ENCODE measurements around the gene KLHL2.
"Not testable (repeated sequence)": the region's sequence is repeated elsewhere in the genome, so short reads cannot be mapped to it uniquely, and the experiment has no call there.

Gene KLHL2

GRCh38 chr4:165207431-165208220 lies at the start of gene KLHL2:
Gene KLHL2, plus strand, starts transcription at chr4:165207561. Its CDS starts 316 bp downstream, at chr4:165207877.
- no peak for TF ChIP-seq CTCF (IDR thresholded peaks at IDR 0.05; ENCODE audit: borderline replicate concordance, control extremely low read depth, extremely low read depth, insufficient read depth, missing control alignments)
- DNase-seq (ENCODE audit: low spot score): peak; percentile 91
- in situ Hi-C loops (cut with MboI; ENCODE audit: low sequenced_read_pairs, unreplicated experiment): no loop called here

- DNase-seq (ENCODE audit: low spot score): no peak
- no peak for TF ChIP-seq CTCF (IDR thresholded peaks at IDR 0.05; ENCODE audit: borderline replicate concordance, control extremely low read depth, extremely low read depth, insufficient read depth, missing control alignments)
- in situ Hi-C loops (cut with MboI; ENCODE audit: low sequenced_read_pairs, unreplicated experiment): no loop called here
These were observed 48.6 kb upstream of the KLHL2 start for GRCh38 chr4:165158762-165159161.

DNA sequence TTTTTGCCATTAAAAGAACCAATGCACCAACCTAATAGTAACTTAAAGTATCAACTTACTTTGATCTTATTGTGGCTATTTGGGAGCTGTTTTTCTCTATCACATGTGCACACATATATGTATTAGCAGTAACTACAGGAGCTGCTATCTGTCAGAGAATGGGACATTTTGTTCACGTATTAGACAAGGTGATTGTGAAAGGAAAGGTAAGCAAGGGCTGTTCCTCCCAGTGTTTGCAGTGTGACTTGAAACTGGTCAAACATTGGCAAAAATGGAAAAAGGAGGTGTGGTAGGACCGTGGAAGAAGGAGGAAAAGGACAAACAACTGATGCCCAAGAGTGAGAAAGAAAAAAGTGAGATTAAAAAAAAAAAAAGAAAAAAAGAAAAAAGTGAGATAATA lies 43.1 kb upstream of the KLHL2 start:
- in situ Hi-C loops (cut with MboI; ENCODE audit: low sequenced_read_pairs, unreplicated experiment): no loop called here
- TF ChIP-seq CTCF (IDR thresholded peaks at IDR 0.05; ENCODE audit: borderline replicate concordance, control extremely low read depth, extremely low read depth, insufficient read depth, missing control alignments): no peak
- no peak for DNase-seq (ENCODE audit: low spot score)

GRCh38 chr4:165166872-165167271 lies 40.5 kb upstream of the KLHL2 start:
- in situ Hi-C loops (cut with MboI; ENCODE audit: low sequenced_read_pairs, unreplicated experiment); DNase-seq (ENCODE audit: low spot score): not testable (repeated sequence)

GRCh38 chr4:165167650-165168049 lies 39.7 kb upstream of the KLHL2 start:
- TF ChIP-seq CTCF (IDR thresholded peaks at IDR 0.05; ENCODE audit: borderline replicate concordance, control extremely low read depth, extremely low read depth, insufficient read depth, missing control alignments): no peak
- in situ Hi-C loops (cut with MboI; ENCODE audit: low sequenced_read_pairs, unreplicated experiment): no loop called here
- DNase-seq (ENCODE audit: low spot score): no peak

GRCh38 chr4:165170819-165171218 lies 36.5 kb upstream of the KLHL2 start:
- in situ Hi-C loops (cut with MboI; ENCODE audit: low sequenced_read_pairs, unreplicated experiment): no loop called here
- no peak for TF ChIP-seq CTCF (IDR thresholded peaks at IDR 0.05; ENCODE audit: borderline replicate concordance, control extremely low read depth, extremely low read depth, insufficient read depth, missing control alignments)
- DNase-seq (ENCODE audit: low spot score): no peak

DNA sequence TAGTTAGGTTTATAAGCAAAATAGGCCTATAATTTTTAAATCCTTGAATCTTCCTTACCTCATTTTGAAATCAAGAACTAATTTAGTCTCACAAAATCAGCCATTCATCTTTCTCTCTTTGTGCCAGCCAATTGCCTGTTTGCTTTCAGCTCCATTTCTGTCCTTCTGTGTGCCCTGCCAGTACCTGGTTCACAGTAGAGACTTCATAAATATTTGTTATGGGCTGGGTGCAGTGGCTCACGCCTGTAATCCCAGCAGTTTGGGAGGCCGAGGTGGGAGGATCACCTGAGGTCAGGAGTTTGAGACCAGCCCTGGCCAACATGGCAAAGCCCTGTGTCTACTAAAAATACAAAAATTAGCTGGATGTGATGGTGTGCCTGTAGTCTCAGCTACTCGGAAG lies 31.9 kb upstream of the KLHL2 start:
- DNase-seq (ENCODE audit: low spot score); in situ Hi-C loops (cut with MboI; ENCODE audit: low sequenced_read_pairs, unreplicated experiment): not testable (repeated sequence)

- in situ Hi-C loops (cut with MboI; ENCODE audit: low sequenced_read_pairs, unreplicated experiment): no loop called here
- TF ChIP-seq CTCF (IDR thresholded peaks at IDR 0.05; ENCODE audit: borderline replicate concordance, control extremely low read depth, extremely low read depth, insufficient read depth, missing control alignments): no peak
- DNase-seq (ENCODE audit: low spot score): no peak
These were observed 31.5 kb upstream of the KLHL2 start for GRCh38 chr4:165175879-165176278.

Data from GM13976 (cell line).